CD1c-positive myeloid dendritic cell (primary cell): ENCODE results near the gene PCDHA7.
"Not testable (repeated sequence)": the region's sequence is repeated elsewhere in the genome, so short reads cannot be mapped to it uniquely, and the experiment has no call there.

Experiments
- DNase-seq: peaks from one replicate; pipeline ENCODE4 v3.0.0-alpha.2; 2016; ENCODE audit errors: extremely low spot score

PCDHA7 gene

DNA sequence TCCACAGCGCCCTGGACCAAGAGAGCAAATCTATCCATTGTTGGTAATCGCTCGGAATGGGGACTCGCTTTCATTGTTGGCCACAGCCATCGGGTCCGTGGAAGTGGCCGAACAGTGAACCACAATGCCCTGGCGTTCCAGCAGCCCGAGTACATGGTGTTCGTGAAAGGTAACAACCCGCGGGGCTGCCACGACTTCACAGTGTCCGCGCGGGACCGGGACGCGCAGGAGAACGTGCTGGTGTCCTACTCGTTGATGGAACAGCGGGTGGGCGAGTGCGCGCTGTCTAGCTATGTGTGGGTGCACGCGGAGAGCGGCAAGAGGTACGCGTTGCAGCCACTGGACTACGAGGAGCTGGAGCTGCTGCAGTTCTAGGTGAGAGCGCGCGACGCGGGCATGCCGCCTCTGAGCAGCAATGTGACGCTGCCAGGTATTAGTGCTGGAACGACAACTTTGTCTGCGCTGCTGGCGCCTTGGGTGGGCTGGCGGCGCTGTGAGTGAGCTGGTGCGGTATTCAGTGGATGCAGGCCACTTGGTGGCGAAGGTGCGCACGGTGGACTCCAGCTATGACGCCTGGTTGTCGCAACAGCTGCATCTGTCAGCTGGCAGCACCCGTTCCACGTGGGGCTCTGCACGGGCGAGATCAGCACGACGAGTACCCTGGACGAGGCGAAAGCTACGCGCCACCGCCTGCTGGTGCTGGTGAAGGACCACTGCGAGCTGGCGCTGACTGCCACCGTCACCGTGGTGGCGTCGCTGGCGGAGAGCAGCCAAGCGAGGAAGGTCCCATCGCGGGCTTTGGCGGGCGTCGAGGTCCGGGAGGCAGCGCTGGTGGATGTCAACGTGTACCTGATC, 28.6 kb downstream of the PCDHA7 start:
- no peak for DNase-seq

DNA sequence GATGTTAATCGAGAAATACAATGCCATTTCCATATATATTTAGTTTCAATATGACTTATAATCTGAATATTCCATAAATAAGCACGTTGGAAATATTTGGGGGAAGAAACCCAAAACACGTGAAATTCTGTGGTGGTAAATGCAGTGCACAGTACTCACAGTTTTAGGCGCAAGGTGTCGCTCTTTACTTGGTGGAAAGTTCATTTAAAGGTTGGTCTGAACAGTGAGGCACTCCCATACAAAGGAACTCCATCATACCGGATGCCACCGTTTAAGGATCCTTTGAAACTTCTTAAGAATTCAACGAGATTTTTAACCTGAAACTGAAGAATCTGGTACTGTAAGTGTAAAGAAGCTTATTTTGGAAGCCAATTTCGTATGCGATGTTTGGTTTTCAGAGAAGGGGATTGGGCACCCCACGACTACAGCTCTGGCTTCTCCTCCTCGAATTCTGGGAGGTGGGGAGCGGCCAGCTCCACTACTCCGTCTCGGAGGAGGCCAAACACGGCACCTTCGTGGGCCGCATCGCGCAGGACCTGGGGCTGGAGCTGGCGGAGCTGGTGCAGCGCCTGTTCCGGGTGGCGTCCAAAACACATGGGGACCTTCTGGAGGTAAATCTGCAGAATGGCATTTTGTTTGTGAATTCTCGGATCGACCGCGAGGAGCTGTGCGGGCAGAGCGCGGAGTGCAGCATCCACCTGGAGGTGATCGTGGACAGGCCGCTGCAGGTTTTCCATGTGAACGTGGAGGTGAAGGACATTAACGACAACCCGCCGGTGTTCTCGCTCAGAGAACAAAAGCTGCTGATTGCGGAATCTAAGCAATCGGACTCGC, 34.9 kb downstream of the PCDHA7 start, which contains the start of gene PCDHA11:
Gene PCDHA11, plus strand, starts transcription at position 237 of the 834 bp plus-strand sequence. Its CDS starts 147 bp downstream, at position 384.
- DNase-seq, result no peak

DNA sequence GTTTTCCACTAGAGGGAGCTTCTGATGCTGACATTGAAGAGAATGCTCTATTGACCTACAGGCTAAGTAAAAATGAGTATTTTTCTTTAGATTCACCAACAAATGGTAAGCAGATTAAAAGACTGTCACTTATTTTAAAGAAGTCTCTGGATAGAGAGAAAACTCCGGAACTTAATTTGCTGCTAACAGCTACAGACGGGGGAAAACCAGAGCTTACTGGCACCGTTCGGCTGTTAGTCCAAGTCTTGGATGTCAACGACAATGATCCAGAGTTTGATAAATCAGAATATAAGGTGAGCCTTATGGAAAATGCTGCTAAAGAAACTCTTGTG, 35.5 kb downstream of the PCDHA7 start:
- no peak for DNase-seq

DNA sequence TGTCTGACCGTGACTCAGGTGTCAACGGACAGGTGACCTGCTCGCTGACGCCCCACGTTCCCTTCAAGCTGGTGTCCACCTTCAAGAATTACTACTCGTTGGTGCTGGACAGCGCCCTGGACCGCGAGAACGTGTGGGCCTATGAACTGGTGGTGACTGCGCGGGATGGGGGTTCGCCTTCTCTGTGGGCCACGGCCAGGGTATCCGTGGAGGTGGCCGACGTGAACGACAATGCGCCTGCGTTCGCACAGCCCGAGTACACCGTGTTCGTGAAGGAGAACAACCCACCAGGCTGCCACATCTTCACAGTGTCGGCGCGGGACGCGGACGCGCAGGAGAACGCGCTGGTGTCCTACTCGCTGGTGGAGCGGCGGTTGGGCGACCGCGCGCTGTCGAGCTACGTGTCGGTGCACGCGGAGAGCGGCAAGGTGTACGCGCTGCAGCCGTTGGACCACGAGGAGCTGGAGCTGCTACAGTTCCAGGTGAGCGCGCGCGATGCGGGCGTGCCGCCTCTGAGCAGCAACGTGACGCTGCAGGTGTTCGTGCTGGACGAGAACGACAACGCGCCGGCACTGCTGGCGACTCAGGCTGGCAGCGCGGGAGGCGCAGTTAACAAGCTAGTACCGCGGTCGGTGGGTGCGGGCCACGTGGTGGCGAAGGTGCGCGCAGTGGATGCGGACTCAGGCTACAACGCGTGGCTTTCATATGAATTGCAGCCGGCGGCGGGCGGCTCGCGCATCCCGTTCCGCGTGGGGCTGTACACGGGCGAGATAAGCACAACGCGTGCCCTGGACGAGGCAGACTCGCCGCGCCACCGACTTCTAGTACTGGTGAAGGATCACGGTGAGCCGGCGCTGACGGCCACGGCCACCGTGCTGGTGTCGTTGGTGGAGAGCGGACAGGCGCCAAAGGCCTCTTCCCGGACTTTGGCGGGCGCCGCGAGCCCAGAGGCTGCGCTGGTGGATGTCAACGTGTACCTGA, 36.4 kb downstream of the PCDHA7 start:
- no peak for DNase-seq

DNA sequence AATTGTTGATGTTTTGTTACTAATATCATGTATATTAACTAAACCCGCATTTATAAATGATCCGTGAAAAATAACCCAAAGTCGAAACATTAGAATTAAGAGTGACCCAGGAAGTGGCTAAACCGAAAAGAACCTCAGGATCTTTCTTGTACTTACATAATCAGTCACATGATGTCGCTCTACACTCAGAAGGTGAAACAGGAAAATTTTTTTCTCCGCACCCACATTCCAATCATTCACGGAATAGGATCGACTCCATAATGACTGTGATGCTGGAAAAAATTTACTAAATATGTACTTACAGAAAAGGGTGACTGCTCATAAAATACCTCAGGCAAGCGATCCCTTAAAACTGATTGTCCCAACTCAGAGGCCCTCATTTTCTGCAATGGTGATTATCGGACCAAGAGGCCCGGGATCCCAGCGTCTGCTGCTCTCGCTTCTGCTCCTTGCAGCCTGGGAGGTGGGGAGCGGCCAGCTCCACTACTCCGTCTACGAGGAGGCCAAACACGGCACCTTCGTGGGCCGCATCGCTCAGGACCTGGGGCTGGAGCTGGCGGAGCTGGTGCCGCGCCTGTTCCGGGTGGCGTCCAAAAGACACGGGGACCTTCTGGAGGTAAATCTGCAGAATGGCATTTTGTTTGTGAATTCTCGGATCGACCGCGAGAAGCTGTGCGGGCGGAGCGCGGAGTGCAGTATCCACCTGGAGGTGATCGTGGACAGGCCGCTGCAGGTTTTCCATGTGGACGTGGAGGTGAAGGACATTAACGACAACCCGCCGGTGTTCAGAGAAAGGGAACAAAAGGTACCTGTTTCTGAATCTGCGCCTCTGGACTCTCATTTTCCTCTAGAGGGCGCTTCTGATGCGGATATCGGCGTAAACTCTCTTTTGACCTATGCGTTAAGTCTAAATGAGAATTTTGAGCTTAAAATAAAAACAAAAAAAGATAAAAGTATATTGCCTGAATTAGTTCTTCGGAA, 41.3 kb downstream of the PCDHA7 start, which contains the start of gene PCDHA12:
Gene PCDHA12, plus strand, starts transcription at position 224 of the 981 bp plus-strand sequence. Its CDS starts 165 bp downstream, at position 389.
- no peak for DNase-seq

DNA sequence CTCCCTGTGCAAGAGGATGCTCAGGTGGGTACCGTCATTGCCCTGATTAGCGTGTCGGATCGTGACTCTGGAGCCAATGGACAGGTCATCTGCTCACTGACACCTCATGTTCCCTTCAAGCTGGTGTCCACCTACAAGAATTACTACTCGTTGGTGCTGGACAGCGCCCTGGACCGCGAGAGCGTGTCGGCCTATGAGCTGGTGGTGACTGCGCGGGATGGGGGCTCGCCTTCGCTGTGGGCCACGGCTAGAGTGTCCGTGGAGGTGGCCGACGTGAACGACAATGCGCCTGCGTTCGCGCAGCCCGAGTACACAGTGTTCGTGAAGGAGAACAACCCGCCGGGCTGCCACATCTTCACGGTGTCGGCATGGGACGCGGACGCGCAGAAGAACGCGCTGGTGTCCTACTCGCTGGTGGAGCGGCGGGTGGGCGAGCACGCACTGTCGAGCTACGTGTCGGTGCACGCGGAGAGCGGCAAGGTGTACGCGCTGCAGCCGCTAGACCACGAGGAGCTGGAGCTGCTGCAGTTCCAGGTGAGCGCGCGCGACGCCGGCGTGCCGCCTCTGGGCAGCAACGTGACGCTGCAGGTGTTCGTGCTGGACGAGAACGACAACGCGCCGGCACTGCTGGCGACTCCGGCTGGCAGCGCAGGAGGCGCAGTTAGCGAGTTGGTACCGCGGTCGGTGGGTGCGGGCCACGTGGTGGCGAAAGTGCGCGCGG, 42.6 kb downstream of the PCDHA7 start:
- not testable (repeated sequence) for DNase-seq

DNA sequence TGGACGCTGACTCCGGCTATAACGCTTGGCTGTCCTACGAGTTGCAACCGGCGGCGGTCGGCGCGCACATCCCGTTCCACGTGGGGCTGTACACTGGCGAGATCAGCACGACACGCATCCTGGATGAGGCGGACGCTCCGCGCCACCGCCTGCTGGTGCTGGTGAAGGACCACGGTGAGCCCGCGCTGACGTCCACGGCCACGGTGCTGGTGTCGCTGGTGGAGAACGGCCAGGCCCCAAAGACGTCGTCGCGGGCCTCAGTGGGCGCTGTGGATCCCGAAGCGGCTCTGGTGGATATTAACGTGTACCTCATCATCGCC, 43.2 kb downstream of the PCDHA7 start:
- DNase-seq, result no peak

DNA sequence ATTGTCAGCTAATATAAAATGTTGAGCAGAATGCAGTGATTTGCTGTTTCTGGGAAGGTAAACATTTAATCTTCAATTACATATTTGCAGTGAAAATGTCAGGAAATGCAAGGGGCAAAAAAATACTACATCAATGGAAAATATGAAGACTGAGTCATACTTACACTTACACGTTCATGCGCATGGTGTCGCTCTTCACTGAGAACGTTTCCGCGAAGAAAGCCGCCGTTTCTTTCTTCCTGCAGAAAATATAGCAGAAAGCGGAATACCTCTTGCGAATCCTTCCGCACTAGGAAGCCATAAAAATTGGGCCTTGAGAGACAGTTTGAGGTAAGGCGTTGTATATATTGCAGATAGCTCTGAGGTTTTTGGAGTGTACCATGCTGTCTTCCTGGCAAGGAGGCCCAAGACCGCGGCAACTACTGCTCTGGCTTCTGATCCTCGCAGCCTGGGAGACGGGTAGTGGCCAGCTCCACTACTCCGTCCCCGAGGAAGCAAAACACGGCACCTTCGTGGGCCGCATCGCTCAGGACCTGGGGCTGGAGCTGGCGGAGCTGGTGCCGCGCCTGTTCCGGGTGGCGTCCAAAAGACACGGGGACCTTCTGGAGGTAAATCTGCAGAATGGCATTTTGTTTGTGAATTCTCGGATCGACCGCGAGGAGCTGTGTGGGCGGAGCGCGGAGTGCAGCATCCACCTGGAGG, 48.0 kb downstream of the PCDHA7 start, which contains the start of gene PCDHA13:
Gene PCDHA13, plus strand, starts transcription at position 236 of the 702 bp plus-strand sequence. Its CDS starts 145 bp downstream, at position 381.
- DNase-seq, result no peak

DNA sequence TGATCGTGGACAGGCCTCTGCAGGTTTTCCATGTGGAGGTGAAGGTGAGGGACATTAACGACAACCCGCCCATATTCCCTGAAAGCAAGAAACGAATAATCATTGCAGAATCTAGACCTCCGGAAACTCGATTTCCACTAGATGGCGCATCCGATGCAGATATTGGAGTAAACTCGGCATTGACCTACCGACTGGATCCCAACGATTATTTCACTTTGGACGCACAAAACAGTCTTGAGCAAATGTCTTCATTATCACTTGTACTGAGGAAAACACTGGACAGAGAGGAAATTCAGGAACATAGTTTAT, 48.5 kb downstream of the PCDHA7 start:
- DNase-seq, result no peak

DNA sequence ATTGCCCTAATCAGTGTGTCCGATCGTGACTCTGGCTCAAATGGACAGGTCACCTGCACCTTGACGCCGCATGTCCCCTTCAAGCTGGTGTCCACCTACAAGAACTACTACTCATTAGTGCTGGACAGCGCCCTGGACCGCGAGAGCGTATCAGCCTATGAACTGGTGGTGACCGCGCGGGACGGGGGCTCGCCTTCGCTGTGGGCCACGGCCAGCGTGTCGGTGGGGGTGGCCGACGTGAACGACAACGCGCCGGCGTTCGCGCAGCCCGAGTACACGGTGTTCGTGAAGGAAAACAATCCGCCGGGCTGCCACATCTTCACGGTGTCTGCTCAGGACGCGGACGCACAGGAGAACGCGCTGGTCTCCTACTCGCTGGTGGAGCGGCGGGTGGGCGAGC, 49.3 kb downstream of the PCDHA7 start:
- DNase-seq, result no peak

DNA sequence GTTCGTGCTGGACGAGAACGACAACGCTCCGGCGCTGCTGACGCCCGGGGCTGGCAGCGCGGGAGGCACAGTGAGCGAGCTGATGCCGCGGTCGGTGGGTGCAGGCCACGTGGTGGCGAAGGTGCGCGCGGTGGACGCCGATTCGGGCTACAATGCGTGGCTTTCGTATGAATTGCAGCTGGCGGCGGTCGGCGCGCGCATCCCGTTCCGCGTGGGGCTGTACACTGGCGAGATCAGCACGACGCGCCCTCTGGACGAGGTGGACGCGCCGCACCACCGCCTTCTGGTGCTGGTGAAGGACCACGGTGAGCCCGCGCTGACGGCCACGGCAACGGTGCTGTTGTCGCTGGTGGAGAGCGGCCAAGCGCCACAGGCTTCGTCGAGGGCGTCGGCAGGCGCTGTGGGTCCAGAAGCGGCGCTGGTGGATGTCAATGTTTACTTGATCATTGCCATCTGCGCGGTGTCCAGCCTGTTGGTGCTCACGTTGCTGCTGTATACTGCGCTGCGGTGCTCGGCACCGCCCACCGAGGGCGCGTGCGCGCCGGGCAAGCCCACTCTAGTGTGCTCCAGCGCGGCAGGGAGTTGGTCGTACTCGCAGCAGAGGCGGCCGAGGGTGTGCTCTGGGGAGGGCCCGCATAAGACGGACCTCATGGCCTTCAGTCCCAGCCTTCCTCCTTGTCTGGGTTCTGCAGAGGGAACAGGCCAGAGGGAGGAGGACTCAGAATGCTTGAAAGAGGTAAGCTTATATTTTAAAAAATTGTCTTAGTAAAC, 50.0 kb downstream of the PCDHA7 start:
- DNase-seq, result no peak
